Kidney epithelial cell (primary cell): ENCODE data around the gene PTPN5. TPM values are rescaled to one million over a fixed set of nuclear protein-coding genes. Genes with fewer than 3 reads are reported as not detected.

Experiments used
- DNase-seq: peaks from one replicate; pipeline ENCODE4 v3.0.0-alpha.2; 2010; ENCODE audit warnings: low read depth
- H3K27me3 ChIP-seq: 2 replicates; pipeline ENCODE4 v1.6.0; 2011; ENCODE audit warnings: low read length; ENCODE audit not compliant: control insufficient read depth, insufficient read depth
- H3K36me3 ChIP-seq: 2 replicates; pipeline ENCODE4 v1.5.1; 2011; ENCODE audit warnings: low read length; ENCODE audit not compliant: control insufficient read depth, insufficient read depth
- H3K4me3 ChIP-seq: 2 replicates; pipeline ENCODE4 v1.5.1; 2011; ENCODE audit warnings: low read depth, mild to moderate bottlenecking, control low read depth, low read length
- CTCF ChIP-seq: IDR thresholded peaks from 2 replicates; pipeline ENCODE4 v1.5.1; 2011; ENCODE audit warnings: mild to moderate bottlenecking, moderate library complexity, low read length, control low read depth, inconsistent platforms; ENCODE audit not compliant: insufficient read depth, poor library complexity, severe bottlenecking
- total RNA-seq: library from RNA; depleted of rRNA; stranded (reverse); fragments of >200 nt; gene quantifications from 2 replicates; pipeline ENCODE4 v1.2.3, GENCODE V29; 2015

Gene PTPN5
- total RNA-seq, 1 donor from 2014 or later: not detected

- no peak overlapping the region for H3K4me3 ChIP-seq
- no peaks in the 10 kb centered on the region for H3K36me3 ChIP-seq
- no peak for TF ChIP-seq CTCF
- H3K27me3 ChIP-seq: no peaks in the 10 kb centered on the region
- DNase-seq: no peak
Measured at GRCh38 chr11:18776324-18776723, 15.3 kb downstream of the PTPN5 start.

- no peak for DNase-seq
- peaks cover 2% of the 10 kb centered on the region for H3K27me3 ChIP-seq
- no peak overlapping the region for H3K4me3 ChIP-seq
- no peaks in the 10 kb centered on the region for H3K36me3 ChIP-seq
- peak; percentile 89 for TF ChIP-seq CTCF
Measured at GRCh38 chr11:18775492-18776292, 15.9 kb downstream of the PTPN5 start.

GRCh38 chr11:18774801-18775200 lies 16.8 kb downstream of the PTPN5 start:
- H3K27me3 ChIP-seq: peaks cover 2% of the 10 kb centered on the region
- H3K4me3 ChIP-seq: no peak overlapping the region
- no peak for DNase-seq
- no peaks in the 10 kb centered on the region for H3K36me3 ChIP-seq
- no peak for TF ChIP-seq CTCF

- H3K27me3 ChIP-seq: peaks cover 2% of the 10 kb centered on the region
- TF ChIP-seq CTCF: no peak
- H3K4me3 ChIP-seq: no peak overlapping the region
- DNase-seq: no peak
- no peaks in the 10 kb centered on the region for H3K36me3 ChIP-seq
Measured at GRCh38 chr11:18773681-18774080, 17.9 kb downstream of the PTPN5 start.

GRCh38 chr11:18773104-18773503 lies 18.5 kb downstream of the PTPN5 start:
- Histone ChIP-seq H3K4me3 (no peak overlapping the region), H3K36me3 (no peaks in the 10 kb centered on the region), H3K27me3 (peaks cover 2% of the 10 kb centered on the region)
- no peak for TF ChIP-seq CTCF
- DNase-seq: no peak

GRCh38 chr11:18772211-18772610 lies 19.4 kb downstream of the PTPN5 start:
- no peak for DNase-seq
- H3K27me3 ChIP-seq: peaks cover 2% of the 10 kb centered on the region
- H3K36me3 ChIP-seq: no peaks in the 10 kb centered on the region
- H3K4me3 ChIP-seq: no peak overlapping the region
- TF ChIP-seq CTCF: no peak
